A673 (cell line): Measurements from ENCODE around the gene CD96. TPM values are rescaled to one million over a fixed set of nuclear protein-coding genes. Genes with fewer than 3 reads are reported as not detected.

ENCODE experiments used
- BruUV-seq: library from RNA; stranded (reverse); fragments of 400-500 nt; replicated peaks from 2 replicates; lab custom pipeline; 2021; lab: Mats Ljungman, UMichigan
- CTCF ChIA-PET: fragments of 300-600 bp; sonication (Branson Sonifier 250); formaldehyde crosslinking; loops from one replicate; lab custom pipeline; 2022; ENCODE audit warnings: antibody characterized with exemption; lab: Charles Lee
- POLR2A ChIA-PET: fragments of 300-600 bp; sonication (Branson Sonifier 250); formaldehyde crosslinking; loops from one replicate; lab custom pipeline; 2022; ENCODE audit warnings: antibody characterized with exemption; ENCODE audit not compliant: low non-redundant PET; lab: Charles Lee
- DNase-seq: peaks from one replicate; pipeline ENCODE4 v3.0.0-alpha.2; 2015; ENCODE audit warnings: low spot score
- H3K27ac ChIP-seq: fragments of 200-600 bp; sonication (generic); 2 replicates; pipeline ENCODE4 v1.5.1; 2016; ENCODE audit warnings: mixed run types, low read depth, mild to moderate bottlenecking, mixed read lengths, antibody characterized with exemption, low read length; ENCODE audit not compliant: poor library complexity, severe bottlenecking
- H3K27me3 ChIP-seq: fragments of 200-600 bp; sonication (generic); replicated peaks from 2 replicates; pipeline ENCODE4 v1.6.1; 2017; ENCODE audit warnings: mixed run types, low read depth, mild to moderate bottlenecking, mixed read lengths, antibody characterized with exemption, low read length; ENCODE audit not compliant: insufficient read depth, poor library complexity
- H3K36me3 ChIP-seq: fragments of 200-600 bp; sonication (generic); 2 replicates; pipeline ENCODE4 v1.6.1; 2016; ENCODE audit warnings: mixed run types, mild to moderate bottlenecking, mixed read lengths, antibody characterized with exemption, low read length; ENCODE audit not compliant: insufficient read depth, poor library complexity, severe bottlenecking
- H3K4me1 ChIP-seq: fragments of 200-600 bp; sonication (generic); 2 replicates; pipeline ENCODE4 v1.6.1; 2017; ENCODE audit warnings: mixed run types, mild to moderate bottlenecking, mixed read lengths, antibody characterized with exemption, low read length; ENCODE audit not compliant: insufficient read depth, poor library complexity, severe bottlenecking
- H3K4me3 ChIP-seq: fragments of 200-600 bp; sonication (generic); 2 replicates; pipeline ENCODE4 v1.5.1; 2016; ENCODE audit warnings: low read depth, mixed run types, mild to moderate bottlenecking, mixed read lengths, low read length; ENCODE audit not compliant: poor library complexity, severe bottlenecking
- H3K9me3 ChIP-seq: fragments of 200-600 bp; sonication (generic); 2 replicates; pipeline ENCODE4 v1.6.1; 2016; ENCODE audit warnings: mixed run types, low read depth, mild to moderate bottlenecking, mixed read lengths, antibody characterized with exemption, low read length; ENCODE audit not compliant: poor library complexity, severe bottlenecking
- EZH2 ChIP-seq: fragments of 200-600 bp; sonication (generic); IDR thresholded peaks from 2 replicates; pipeline ENCODE4 v1.6.1; 2017; ENCODE audit warnings: borderline replicate concordance, low read depth, mild to moderate bottlenecking, mixed read lengths, antibody characterized with exemption, low read length; ENCODE audit not compliant: poor library complexity, severe bottlenecking
- intact Hi-C: fragments of 100-400 bp; cut with micrococcal nuclease; formaldehyde crosslinking; loops from one replicate; pipeline ENCODE4 v1.10.0; 2022; ENCODE audit not compliant: unreplicated experiment
- total RNA-seq: library from RNA; stranded (reverse); gene quantifications from 2 replicates; pipeline ENCODE4 v1.2.3, GENCODE V29; 2021
- TF ChIP-seq, protein P1 (sequence below): fragments of 300-800, 200-600 bp; sonication (generic); conservative IDR thresholded peaks from 2 replicates; pipeline ENCODE4 v1.5.1; 2017; ENCODE audit warnings: low read depth, mild to moderate bottlenecking, antibody characterized with exemption, low read length, moderate library complexity, mixed read lengths

Gene CD96
- total RNA-seq, 1 experiment from 2014 or later, result not detected

DNA sequence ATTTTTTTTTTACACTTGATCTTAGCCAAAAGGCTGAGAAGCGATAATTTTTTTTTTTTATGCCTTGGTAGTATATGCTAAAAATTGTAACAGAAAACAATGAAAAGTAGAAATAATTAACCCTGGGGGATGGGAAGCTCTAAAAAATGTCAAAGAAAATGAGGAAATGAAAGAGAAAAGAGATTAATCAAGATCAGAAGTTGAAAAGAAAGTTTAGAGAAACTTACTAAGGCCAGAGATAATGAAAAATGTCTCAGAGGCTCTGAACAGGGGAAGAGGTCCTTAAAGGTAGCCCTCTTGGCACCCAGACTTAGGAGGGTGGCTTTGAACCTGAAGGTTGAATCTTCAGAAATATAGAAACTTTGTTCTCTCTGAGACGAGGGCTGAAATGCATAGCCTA lies 111.8 kb downstream of the CD96 start:
- BruUV-seq, result no TSS peak
- H3K9me3 ChIP-seq, result no peaks in the 10 kb centered on the region
- intact Hi-C loops, result no loop called here
- TF ChIP-seq, protein P1, sequence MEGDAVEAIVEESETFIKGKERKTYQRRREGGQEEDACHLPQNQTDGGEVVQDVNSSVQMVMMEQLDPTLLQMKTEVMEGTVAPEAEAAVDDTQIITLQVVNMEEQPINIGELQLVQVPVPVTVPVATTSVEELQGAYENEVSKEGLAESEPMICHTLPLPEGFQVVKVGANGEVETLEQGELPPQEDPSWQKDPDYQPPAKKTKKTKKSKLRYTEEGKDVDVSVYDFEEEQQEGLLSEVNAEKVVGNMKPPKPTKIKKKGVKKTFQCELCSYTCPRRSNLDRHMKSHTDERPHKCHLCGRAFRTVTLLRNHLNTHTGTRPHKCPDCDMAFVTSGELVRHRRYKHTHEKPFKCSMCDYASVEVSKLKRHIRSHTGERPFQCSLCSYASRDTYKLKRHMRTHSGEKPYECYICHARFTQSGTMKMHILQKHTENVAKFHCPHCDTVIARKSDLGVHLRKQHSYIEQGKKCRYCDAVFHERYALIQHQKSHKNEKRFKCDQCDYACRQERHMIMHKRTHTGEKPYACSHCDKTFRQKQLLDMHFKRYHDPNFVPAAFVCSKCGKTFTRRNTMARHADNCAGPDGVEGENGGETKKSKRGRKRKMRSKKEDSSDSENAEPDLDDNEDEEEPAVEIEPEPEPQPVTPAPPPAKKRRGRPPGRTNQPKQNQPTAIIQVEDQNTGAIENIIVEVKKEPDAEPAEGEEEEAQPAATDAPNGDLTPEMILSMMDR, result no peak
- no peak for TF ChIP-seq EZH2
- no peaks in the 10 kb centered on the region for H3K36me3 ChIP-seq
- H3K27me3 ChIP-seq, result peaks cover 7% of the 10 kb centered on the region
- H3K4me3 ChIP-seq, result no peak overlapping the region
- no peaks in the 10 kb centered on the region for H3K4me1 ChIP-seq
- H3K27ac ChIP-seq, result no peak overlapping the region
- DNase-seq, result no peak
- ChIA-PET CTCF (no interaction called here), POLR2A (no interaction called here)

DNA sequence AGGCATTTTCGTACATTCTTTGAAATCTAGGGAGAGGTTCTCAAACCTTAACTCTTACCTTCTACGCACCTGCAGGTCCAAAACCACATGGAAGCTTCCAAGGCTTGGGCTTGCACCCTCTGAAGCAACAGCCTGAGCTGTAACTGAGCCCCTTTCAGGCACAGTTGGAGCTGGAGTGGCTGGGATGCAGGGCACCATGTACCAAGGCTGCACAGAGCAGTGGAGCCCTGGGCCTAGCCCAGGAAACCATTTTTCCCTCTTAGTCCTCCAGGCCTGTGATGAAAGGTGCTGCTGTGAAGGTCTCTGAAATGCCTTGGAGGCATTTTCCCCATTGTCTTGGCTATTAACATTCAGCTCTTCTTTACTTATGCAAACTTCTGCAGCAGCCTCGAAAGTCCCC lies 120.0 kb downstream of the CD96 start:
- BruUV-seq, result no TSS peak
- no peaks in the 10 kb centered on the region for H3K36me3 ChIP-seq
- CTCF ChIA-PET, result no interaction called here

GRCh38 chr3:111662907-111663306 lies 120.9 kb downstream of the CD96 start:
- DNase-seq, result no peak
- peaks cover 6% of the 10 kb centered on the region for H3K27me3 ChIP-seq
- POLR2A ChIA-PET, result no interaction called here

More for the DNA sequence above, 120.0 kb downstream of the CD96 start:
- no peak overlapping the region for H3K4me3 ChIP-seq
- intact Hi-C loops, result no loop called here
- H3K4me1 ChIP-seq, result no peaks in the 10 kb centered on the region
- no peak for DNase-seq
- TF ChIP-seq, protein P1, result no peak
- TF ChIP-seq EZH2, result no peak
- H3K27ac ChIP-seq, result no peak overlapping the region
- H3K9me3 ChIP-seq, result no peaks in the 10 kb centered on the region
- peaks cover 6% of the 10 kb centered on the region for H3K27me3 ChIP-seq
- POLR2A ChIA-PET, result no interaction called here

More at GRCh38 chr3:111662907-111663306, 120.9 kb downstream of the CD96 start:
- H3K9me3 ChIP-seq, result no peaks in the 10 kb centered on the region
- no TSS peak for BruUV-seq
- H3K4me1 ChIP-seq, result no peaks in the 10 kb centered on the region
- CTCF ChIA-PET, result no interaction called here
- no peaks in the 10 kb centered on the region for H3K36me3 ChIP-seq
- no peak for TF ChIP-seq EZH2
- TF ChIP-seq, protein P1, result no peak
- intact Hi-C loops, result no loop called here
- H3K4me3 ChIP-seq, result no peak overlapping the region
- no peak overlapping the region for H3K27ac ChIP-seq
